Stimulated activated CD4-positive, alpha-beta T cell treated with anti-CD3 and anti-CD28 coated beads, Interleukin-2, amount 100 ng/mL, for 4 hours (primary cell): ENCODE results near the gene PDGFA.

Experiments used
- DNase-seq: peaks from one replicate; pipeline ENCODE4 v3.0.0-alpha.2; 2020; ENCODE audit warnings: low read depth

PDGFA gene

DNA sequence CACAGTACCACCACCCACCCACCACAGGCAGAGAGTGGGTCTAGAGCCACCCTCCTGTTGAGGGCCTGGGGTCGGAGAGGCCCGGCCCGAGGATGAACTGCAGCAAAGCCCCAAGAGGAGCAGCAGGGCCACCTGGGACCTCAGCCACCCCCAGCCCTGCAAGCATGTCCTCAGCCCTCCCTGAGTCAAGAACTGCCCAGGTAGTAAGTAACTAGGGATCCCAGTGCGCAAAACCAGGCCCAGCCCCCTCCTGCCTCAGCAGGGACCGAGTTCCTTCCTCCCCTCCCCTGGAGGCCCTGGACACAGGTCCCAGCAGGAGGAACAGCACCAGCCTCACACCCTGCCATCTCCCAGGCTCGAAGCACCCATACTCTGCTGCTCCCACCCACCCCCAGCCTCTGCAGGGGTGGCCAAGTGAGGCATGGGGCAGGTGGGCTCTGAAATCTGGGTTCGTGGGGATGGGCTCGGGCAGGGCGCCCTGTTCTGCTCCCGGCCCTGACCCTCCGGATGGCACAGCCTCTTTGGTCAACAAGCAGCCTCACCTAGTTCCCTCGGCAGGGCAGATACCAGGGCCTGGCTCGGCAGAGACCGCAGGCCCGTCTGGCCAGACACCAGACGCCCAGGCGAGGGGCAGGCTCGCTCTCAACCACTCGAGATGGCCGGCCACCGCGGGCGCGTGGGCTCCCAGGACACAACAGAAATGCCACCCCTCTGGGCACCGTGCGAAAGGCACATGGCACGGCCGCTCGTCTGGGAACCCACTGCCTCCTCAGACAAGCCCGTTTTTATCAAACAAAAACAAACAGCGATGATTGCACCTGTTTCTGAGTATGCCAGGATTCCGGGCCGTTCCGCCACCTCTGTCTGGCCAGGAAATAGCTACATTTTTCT is 15.2 kb downstream of the PDGFA start:
- DNase-seq: no peak

DNA sequence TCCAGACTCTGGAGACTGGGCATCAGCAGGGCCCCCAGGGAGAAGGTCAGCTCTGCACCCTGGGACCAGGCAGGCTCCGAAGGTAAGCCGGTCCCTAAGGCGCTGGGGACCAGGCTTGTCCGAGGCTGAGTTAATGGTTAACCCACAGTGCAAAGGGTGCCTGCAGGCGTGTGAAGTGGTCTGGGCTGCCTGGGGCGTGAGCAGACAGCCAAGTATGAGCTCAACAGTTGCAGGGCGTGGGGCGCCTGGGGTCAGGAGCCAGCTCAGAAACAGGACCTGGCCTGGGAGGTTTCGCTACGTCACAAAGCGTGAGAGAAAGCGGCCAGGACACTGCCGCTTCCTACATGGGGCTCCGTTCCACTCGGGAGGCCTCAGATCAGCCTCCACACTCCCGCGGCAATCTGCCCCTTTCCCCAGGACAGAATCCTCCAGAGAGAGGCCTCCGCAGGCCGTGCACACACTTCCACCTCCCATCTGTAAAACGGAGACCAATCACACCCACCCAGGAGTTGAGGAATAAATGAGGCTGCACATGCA is 16.0 kb downstream of the PDGFA start:
- DNase-seq: no peak

- DNase-seq: no peak
These were observed 17.4 kb downstream of the PDGFA start for GRCh38 chr7:502296-502695.

GRCh38 chr7:501526-501925 is 18.1 kb downstream of the PDGFA start:
- no peak for DNase-seq

GRCh38 chr7:500521-501420 is 18.9 kb downstream of the PDGFA start:
- DNase-seq: no peak

- DNase-seq: no peak
These were observed 19.7 kb downstream of the PDGFA start for GRCh38 chr7:499853-500485.

DNA sequence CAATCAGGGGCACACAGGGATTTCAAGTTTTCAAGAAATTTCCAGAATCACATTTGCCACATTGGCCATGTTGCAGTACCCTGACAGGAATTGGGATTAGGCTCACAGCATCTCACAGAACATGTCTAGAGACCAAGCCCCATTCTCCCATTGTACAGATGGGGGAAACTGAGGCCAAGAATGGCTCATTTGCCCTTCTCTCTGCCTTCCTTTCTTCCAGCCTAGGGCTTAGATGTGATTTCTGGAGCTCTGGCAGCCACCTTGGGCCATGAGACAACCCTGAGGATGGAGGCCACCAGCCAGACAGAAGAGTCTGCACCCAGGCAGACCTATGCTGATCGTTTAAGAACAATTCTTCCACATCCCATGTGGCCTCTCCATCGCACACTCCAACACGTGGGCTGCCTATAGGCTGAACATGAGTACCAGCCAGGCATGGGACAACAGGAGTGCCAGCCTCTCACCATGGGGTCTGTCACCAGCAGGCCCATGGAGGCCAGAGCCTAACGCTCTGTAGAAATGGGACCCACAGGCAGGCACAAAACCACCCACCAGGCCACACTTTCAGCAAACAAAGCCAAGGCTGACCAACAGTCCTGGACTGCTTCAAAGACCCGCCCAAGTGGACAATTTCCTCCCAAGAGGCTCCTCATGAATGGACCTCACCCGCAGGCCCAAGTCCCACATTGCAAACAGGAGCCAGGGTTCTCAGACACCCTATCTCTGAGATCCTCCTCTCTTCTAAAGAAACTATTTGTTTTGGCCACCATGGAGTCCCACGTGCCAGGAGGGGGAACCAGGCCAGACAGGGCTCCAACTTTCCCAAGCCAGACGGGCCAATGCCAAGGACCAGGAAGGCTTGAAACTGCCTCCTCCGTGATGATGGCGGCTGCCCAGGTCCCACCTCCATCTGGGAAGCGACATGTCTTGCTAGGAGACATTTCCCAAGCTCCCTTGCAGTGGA is 20.7 kb downstream of the PDGFA start:
- DNase-seq: no peak

GRCh38 chr7:497946-498655 is 21.5 kb downstream of the PDGFA start:
- DNase-seq: no peak

- DNase-seq: no peak
These were observed 22.3 kb downstream of the PDGFA start for GRCh38 chr7:497346-497745.

GRCh38 chr7:496528-497295 is 22.9 kb downstream of the PDGFA start:
- no peak for DNase-seq

GRCh38 chr7:495761-496321 is 23.8 kb downstream of the PDGFA start:
- no peak for DNase-seq

- DNase-seq: no peak
These were observed 24.3 kb downstream of the PDGFA start for GRCh38 chr7:495326-495725.

GRCh38 chr7:494906-495305 is 24.7 kb downstream of the PDGFA start:
- no peak for DNase-seq

DNA sequence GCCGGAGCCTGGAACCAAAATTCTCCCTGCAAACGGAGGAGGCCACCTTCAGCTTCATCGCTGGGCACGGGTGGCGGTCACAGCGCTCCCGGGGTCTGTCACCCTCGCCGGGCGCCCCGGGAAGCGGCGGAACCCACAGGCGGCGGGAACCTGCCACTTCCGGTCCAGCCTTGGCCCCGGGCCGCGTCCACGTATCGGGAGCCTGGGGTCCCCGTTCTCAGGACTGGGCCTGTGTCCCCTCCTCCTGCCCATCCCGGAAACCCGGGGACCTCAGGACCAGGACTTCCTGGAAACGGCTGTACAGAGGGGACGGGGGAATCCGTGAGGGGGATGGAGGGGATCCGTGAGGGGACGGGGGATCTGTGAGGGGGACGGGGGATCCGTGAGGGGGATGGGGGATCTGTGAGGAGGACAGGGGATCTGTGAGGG is 25.4 kb downstream of the PDGFA start:
- no peak for DNase-seq

DNA sequence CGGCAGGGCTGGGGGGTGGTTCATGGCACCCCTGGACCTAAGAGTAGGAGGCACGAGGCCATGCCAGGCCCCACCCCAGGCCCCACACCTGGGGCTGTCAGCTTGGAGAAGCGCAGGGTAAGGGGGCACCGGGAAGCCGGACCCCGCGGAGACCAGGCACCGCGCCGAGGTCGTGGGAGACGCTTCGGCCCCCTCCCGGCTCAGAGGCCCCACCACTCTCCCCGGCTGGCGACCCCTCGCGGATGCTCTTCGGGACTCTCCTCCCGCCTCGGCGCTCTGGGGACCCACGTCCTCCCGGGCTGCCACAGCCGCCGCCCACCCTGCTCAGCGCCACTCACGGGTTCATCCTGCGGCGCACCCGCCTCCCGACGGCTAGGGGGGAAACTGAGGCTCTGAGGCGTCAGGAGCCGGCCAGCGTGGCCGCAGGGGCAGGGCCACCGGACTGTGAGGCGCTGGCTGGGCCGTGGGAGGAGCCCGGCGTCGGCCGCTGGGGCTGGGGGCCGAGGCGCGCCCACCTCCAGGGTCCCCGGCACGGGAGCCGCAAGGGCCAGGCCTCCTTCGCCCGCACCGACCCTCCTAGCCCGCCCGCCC is 25.9 kb downstream of the PDGFA start:
- DNase-seq: no peak

- no peak for DNase-seq
These were observed 27.0 kb downstream of the PDGFA start for GRCh38 chr7:492714-493065.

DNA sequence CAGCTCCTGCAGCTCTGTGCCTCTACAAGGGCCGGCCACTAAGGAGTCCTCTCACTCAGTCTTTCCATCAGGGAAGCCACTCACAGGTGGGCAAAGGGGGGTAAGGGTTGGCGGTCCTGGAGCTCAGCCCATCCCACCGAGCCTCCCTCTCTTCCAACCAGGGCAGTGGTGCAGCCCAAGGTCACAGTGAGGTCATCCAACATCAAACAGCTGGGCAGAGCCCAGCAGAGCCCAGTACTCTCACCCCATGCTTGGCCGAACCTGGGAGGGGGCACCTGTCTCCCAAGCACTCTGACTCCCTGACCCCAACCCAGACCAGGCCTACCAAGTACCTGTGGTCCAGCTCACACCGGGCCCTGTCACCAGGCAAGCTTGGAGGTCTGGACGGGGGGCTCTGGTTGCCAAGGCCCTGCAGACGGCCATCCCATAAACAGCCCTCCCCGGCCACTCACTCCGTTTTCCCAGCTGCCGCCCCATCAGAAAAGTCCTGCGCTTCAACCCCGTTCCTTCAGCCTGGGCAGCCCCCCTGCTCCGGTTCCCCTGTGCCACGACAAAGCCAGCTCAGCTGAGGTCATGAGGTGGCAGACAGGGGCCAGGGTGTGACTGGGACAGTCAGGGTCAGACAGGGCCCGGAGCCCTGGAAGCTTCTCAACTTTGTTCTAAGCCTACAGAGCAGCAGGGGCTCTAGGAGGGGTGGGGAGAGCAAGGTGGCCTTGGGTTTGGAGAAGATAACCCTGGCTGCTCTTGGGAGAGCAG is 27.5 kb downstream of the PDGFA start:
- DNase-seq: no peak

DNA sequence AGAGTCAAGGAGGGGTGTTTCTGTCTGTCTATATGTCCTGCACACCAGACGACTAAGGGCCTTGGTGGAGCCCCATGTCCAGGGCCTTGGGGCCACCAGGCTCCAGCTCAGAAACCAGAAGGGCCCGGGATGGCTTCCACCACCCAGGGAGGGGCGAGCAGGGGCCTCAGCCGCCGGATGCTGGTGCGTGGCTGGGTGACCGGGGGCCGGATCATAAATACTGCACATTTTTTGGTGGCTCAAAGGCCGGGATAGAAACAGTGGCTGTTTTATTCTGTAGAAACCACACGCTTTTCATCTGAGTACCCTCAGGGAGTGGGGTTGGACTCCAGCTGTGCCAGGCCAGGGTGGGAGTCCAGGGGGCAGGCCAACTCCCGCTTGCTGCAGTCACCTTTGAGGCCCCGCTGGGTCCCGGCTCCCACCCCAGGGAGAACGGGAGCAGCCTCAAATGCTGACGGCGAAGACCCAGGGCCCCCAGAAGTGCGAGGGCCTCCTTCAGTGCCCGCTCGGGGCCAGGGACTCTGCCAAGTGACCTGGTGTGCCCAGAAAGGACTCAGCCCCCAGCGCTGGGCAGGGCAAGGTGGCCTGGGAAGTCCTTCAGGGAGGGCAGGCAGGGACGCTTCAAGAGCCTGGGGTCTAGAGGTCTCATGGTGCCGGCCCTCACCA is 28.2 kb downstream of the PDGFA start:
- no peak for DNase-seq
